ENCODE measurements around the gene SERPINB1.

SERPINB1 gene

GRCh38 chr6:2834262-2834661 lies 7.4 kb downstream of the SERPINB1 start:
- H3K4me1 ChIP-seq (ENCODE audit: insufficient read depth, low read length), result no peaks in the 10 kb centered on the region
- H3K27ac ChIP-seq (ENCODE audit: low read length), result no peak overlapping the region
- ATAC-seq (ENCODE audit: insufficient read depth, low read depth) (no peak), DNase-seq (no peak)
- H3K9ac ChIP-seq (ENCODE audit: low read depth, low read length), result no peak overlapping the region
- H3K79me2 ChIP-seq (ENCODE audit: insufficient read depth, low read length), result no peaks in the 10 kb centered on the region
- peaks cover 26% of the 10 kb centered on the region for H3K36me3 ChIP-seq (ENCODE audit: insufficient read depth, low read length)
- H4K20me1 ChIP-seq (ENCODE audit: insufficient read depth, low read length), result no peaks in the 10 kb centered on the region
- H3K9me3 ChIP-seq (ENCODE audit: insufficient read depth, low read length, severe bottlenecking), result no peaks in the 10 kb centered on the region
- H3K4me2 ChIP-seq (ENCODE audit: insufficient read depth, low read length), result no peak overlapping the region
- H3K27me3 ChIP-seq (ENCODE audit: insufficient read depth, low read length, poor library complexity), result no peaks in the 10 kb centered on the region
- TF ChIP-seq EZH2 (IDR thresholded peaks at IDR 0.05; ENCODE audit: borderline replicate concordance, low read depth, low read length, severe bottlenecking), result no peak
- no peak for TF ChIP-seq CTCF (IDR thresholded peaks at IDR 0.05; ENCODE audit: borderline replicate concordance, extremely low read depth, low read length, poor library complexity, severe bottlenecking)
- no peak overlapping the region for H3K4me3 ChIP-seq (ENCODE audit: low read depth in 1 of 2, low read length in 2 of 2)
- H2AFZ ChIP-seq (ENCODE audit: low read depth, low read length), result no peak overlapping the region

GRCh38 chr6:2831392-2831791 lies 10.3 kb downstream of the SERPINB1 start:
- no peaks in the 10 kb centered on the region for H4K20me1 ChIP-seq (ENCODE audit: insufficient read depth, low read length)
- no peaks in the 10 kb centered on the region for H3K27me3 ChIP-seq (ENCODE audit: insufficient read depth, low read length, poor library complexity)
- H3K4me1 ChIP-seq (ENCODE audit: insufficient read depth, low read length), result no peaks in the 10 kb centered on the region
- H3K4me3 ChIP-seq (ENCODE audit: low read depth in 1 of 2, low read length in 2 of 2), result no peak overlapping the region
- no peaks in the 10 kb centered on the region for H3K9me3 ChIP-seq (ENCODE audit: insufficient read depth, low read length, severe bottlenecking)
- no peak overlapping the region for H3K4me2 ChIP-seq (ENCODE audit: insufficient read depth, low read length)
- no peak overlapping the region for H3K27ac ChIP-seq (ENCODE audit: low read length)
- peaks cover 18% of the 10 kb centered on the region for H3K36me3 ChIP-seq (ENCODE audit: insufficient read depth, low read length)
- no peak overlapping the region for H3K9ac ChIP-seq (ENCODE audit: low read depth, low read length)
- no peak overlapping the region for H2AFZ ChIP-seq (ENCODE audit: low read depth, low read length)
- ATAC-seq (ENCODE audit: insufficient read depth, low read depth), result no peak
- no peak for DNase-seq
- TF ChIP-seq EZH2 (IDR thresholded peaks at IDR 0.05; ENCODE audit: borderline replicate concordance, low read depth, low read length, severe bottlenecking) (no peak), CTCF (IDR thresholded peaks at IDR 0.05; ENCODE audit: borderline replicate concordance, extremely low read depth, low read length, poor library complexity, severe bottlenecking) (no peak)
- H3K79me2 ChIP-seq (ENCODE audit: insufficient read depth, low read length), result no peaks in the 10 kb centered on the region

GRCh38 chr6:2830183-2830582 lies 11.5 kb downstream of the SERPINB1 start:
- Histone ChIP-seq H3K9ac (ENCODE audit: low read depth, low read length) (no peak overlapping the region), H3K27me3 (ENCODE audit: insufficient read depth, low read length, poor library complexity) (no peaks in the 10 kb centered on the region), H3K27ac (ENCODE audit: low read length) (no peak overlapping the region), H3K79me2 (ENCODE audit: insufficient read depth, low read length) (no peaks in the 10 kb centered on the region), H3K4me3 (ENCODE audit: low read depth in 1 of 2, low read length in 2 of 2) (no peak overlapping the region), H2AFZ (ENCODE audit: low read depth, low read length) (no peak overlapping the region), H3K4me1 (ENCODE audit: insufficient read depth, low read length) (no peaks in the 10 kb centered on the region), H3K4me2 (ENCODE audit: insufficient read depth, low read length) (no peak overlapping the region), H3K9me3 (ENCODE audit: insufficient read depth, low read length, severe bottlenecking) (no peaks in the 10 kb centered on the region), H3K36me3 (ENCODE audit: insufficient read depth, low read length) (peaks cover 14% of the 10 kb centered on the region), H4K20me1 (ENCODE audit: insufficient read depth, low read length) (no peaks in the 10 kb centered on the region)
- no peak for ATAC-seq (ENCODE audit: insufficient read depth, low read depth)
- DNase-seq, result no peak
- no peak for TF ChIP-seq CTCF (IDR thresholded peaks at IDR 0.05; ENCODE audit: borderline replicate concordance, extremely low read depth, low read length, poor library complexity, severe bottlenecking)
- no peak for TF ChIP-seq EZH2 (IDR thresholded peaks at IDR 0.05; ENCODE audit: borderline replicate concordance, low read depth, low read length, severe bottlenecking)

GRCh38 chr6:2829253-2829652 lies 12.4 kb downstream of the SERPINB1 start:
- no peak for ATAC-seq (ENCODE audit: insufficient read depth, low read depth)
- Histone ChIP-seq H4K20me1 (ENCODE audit: insufficient read depth, low read length) (no peaks in the 10 kb centered on the region), H2AFZ (ENCODE audit: low read depth, low read length) (no peak overlapping the region), H3K9me3 (ENCODE audit: insufficient read depth, low read length, severe bottlenecking) (no peaks in the 10 kb centered on the region), H3K79me2 (ENCODE audit: insufficient read depth, low read length) (no peaks in the 10 kb centered on the region), H3K9ac (ENCODE audit: low read depth, low read length) (no peak overlapping the region), H3K4me3 (ENCODE audit: low read depth in 1 of 2, low read length in 2 of 2) (no peak overlapping the region), H3K27ac (ENCODE audit: low read length) (no peak overlapping the region), H3K36me3 (ENCODE audit: insufficient read depth, low read length) (peaks cover 7% of the 10 kb centered on the region), H3K27me3 (ENCODE audit: insufficient read depth, low read length, poor library complexity) (no peaks in the 10 kb centered on the region), H3K4me2 (ENCODE audit: insufficient read depth, low read length) (no peak overlapping the region), H3K4me1 (ENCODE audit: insufficient read depth, low read length) (no peaks in the 10 kb centered on the region)
- TF ChIP-seq EZH2 (IDR thresholded peaks at IDR 0.05; ENCODE audit: borderline replicate concordance, low read depth, low read length, severe bottlenecking), result no peak
- no peak for TF ChIP-seq CTCF (IDR thresholded peaks at IDR 0.05; ENCODE audit: borderline replicate concordance, extremely low read depth, low read length, poor library complexity, severe bottlenecking)
- DNase-seq, result no peak
